Psoas muscle (tissue), 8 donors: Measurements from ENCODE around the gene TP53RK. TPM values are rescaled to one million over a fixed set of nuclear protein-coding genes. Genes with fewer than 3 reads are reported as not detected.
A peak's percentile ranks its signal among the peaks of the same experiment; 100 is the strongest.

ENCODE experiments used
- ATAC-seq, 4 donors: fragments of 200-7000 bp; cut with Tn5 transposase; one replicate each; pipeline ENCODE4 v1.9.1; 2020; ENCODE audit warnings: moderate library complexity in 3 of 4, mild to moderate bottlenecking in 2 of 4
- DNase-seq, 2 donors: peaks; one replicate each; pipeline ENCODE4 v3.0.0-alpha.2; 2020
- H3K27ac ChIP-seq: fragments of 200-600 bp; one replicate; pipeline ENCODE4 v1.8.0; 2022
- H3K27me3 ChIP-seq, 3 donors: fragments of 200-600 bp in 1 of 3; one replicate each; pipeline versions ENCODE4 v1.6.1 to v1.8.0; 2013 to 2022; ENCODE audit warnings: low read length in 2 of 3, mild to moderate bottlenecking in 2 of 3, moderate library complexity in 1 of 3; ENCODE audit not compliant: insufficient read depth in 3 of 3
- H3K36me3 ChIP-seq, 2 donors: fragments of 200-600 bp in 1 of 2; one replicate each; pipeline versions ENCODE4 v1.6.1 to v1.8.0; 2013 to 2022; ENCODE audit warnings: low read depth in 1 of 2, mild to moderate bottlenecking in 1 of 2, moderate library complexity in 1 of 2; ENCODE audit not compliant: insufficient read depth in 1 of 2
- H3K4me1 ChIP-seq: fragments of 200-600 bp; one replicate; pipeline ENCODE4 v1.8.0; 2022
- H3K4me3 ChIP-seq: fragments of 200-600 bp; one replicate; pipeline ENCODE4 v1.8.0; 2022; ENCODE audit warnings: mild to moderate bottlenecking
- H3K9me3 ChIP-seq: fragments of 200-600 bp; one replicate; pipeline ENCODE4 v1.8.0; 2022
- WGBS, 3 donors: extraction: QIAGEN DNeasy Blood & Tissue Kit; methylation state at CpG; one replicate each; pipeline versions ENCODE4 v1.1.6 to v1.1.7; 2013; 5-methylcytosine and 5-hydroxymethylcytosine counted together
- intact Hi-C, 2 donors: fragments of 100-400 bp; cut with DNase I; formaldehyde crosslinking; loops; one replicate each; pipeline versions ENCODE4 v1.11.0 to v1.14.2; 2022
- polyA plus RNA-seq, 3 donors: library from polyadenylated mRNA; stranded (reverse); fragments of 200-250 nt; gene quantifications; one replicate each; pipeline ENCODE4 v1.2.3, GENCODE V29; 2013
- total RNA-seq, 4 donors: library from RNA; stranded (reverse); fragmentation: NEBNext Ultra II Directional in 2 of 4; extraction: Animal tissue kit (Norgen Biotek cat#: 25700) in 2 of 4; gene quantifications; one replicate each; pipeline versions ENCODE4 v1.2.1 to v1.2.4, GENCODE V29; 2021 to 2023
- TF ChIP-seq, protein P1 (sequence below): fragments of 200-600 bp; IDR thresholded peaks from one replicate; pipeline ENCODE4 v1.8.0; 2022; ENCODE audit warnings: antibody characterized with exemption
- donor health status: healthy with polysubstance abuse.
- donor health status: DM: no; HTN: no; CAD: no; lungs with moderate emphysema.
- donor health status: Bipolar disorder and iron deficiency.
- donor health status: healthy.
- donor health status: DM: yes; HTN: yes; CAD: no.
- donor health status: DM: no; HTN: no; CAD: no.
- donor health status: DM: no; HTN: no; CAD: no.
- donor health status: DM: yes; HTN: yes; CAD: no.

Gene TP53RK
- total and polyA plus RNA-seq, 7 donors, result 5.8 to 12.9 (median 9.3) TPM

DNA sequence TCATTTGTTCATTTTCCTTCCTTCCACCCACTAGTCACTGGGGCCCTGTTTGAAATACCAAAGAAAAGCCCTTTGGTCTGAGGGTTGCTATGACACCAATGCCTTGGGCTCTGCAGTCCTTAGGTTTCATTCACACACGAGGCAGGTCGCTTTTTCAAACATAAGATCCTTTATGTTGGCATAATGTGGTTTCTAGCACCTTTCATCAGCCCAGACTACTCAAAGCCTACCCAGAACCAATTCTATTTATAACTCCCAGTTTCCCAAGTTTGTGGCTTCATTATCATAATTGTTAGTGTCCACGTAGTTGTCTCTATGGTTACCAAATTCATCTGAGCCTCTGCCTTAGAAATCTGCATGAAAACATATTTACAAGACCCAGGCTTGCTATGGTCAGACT lies 6.6 kb upstream of the TP53RK start:
- intact Hi-C loops, result no loop called here

DNA sequence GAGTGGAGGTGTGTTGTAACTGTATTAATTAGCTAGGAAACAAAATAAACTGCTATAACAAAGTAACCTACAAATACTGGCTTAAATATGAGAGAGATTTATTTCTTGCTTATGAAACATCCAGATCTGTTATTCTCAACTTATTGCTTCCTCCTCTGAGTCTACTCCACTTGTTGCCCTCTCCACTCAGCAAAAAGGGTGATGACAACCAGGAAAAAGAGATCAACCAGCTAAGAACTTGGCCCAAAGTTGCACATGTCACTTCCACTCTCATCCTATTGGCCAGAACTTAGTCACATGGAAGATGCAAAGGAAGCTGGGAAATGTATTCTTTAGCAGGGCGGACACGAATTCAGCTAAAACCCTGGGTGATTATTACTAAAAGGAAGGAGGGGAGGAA lies 5.2 kb upstream of the TP53RK start:
- Histone ChIP-seq H3K4me1 (no peaks in the 10 kb centered on the region), H3K27ac (no peak overlapping the region), H3K36me3 (no peaks in the 10 kb centered on the region), H3K27me3 (peaks cover 0 to under 1% (median 0%) of the 10 kb centered on the region in 3 donors), H3K4me3 (no peak overlapping the region), H3K9me3 (peaks cover 5% of the 10 kb centered on the region)
- TF ChIP-seq, protein P1, sequence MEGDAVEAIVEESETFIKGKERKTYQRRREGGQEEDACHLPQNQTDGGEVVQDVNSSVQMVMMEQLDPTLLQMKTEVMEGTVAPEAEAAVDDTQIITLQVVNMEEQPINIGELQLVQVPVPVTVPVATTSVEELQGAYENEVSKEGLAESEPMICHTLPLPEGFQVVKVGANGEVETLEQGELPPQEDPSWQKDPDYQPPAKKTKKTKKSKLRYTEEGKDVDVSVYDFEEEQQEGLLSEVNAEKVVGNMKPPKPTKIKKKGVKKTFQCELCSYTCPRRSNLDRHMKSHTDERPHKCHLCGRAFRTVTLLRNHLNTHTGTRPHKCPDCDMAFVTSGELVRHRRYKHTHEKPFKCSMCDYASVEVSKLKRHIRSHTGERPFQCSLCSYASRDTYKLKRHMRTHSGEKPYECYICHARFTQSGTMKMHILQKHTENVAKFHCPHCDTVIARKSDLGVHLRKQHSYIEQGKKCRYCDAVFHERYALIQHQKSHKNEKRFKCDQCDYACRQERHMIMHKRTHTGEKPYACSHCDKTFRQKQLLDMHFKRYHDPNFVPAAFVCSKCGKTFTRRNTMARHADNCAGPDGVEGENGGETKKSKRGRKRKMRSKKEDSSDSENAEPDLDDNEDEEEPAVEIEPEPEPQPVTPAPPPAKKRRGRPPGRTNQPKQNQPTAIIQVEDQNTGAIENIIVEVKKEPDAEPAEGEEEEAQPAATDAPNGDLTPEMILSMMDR, result no peak
- 36 to 49% (median 47%) methylated on average over 2 of the region's 2 CpGs for WGBS, 3 donors
- intact Hi-C loops, result no loop called here
- DNase-seq (no peak), ATAC-seq (peak in 3 of 4 donors; percentile 44 to 61 (median 51))

More for the DNA sequence above, 6.6 kb upstream of the TP53RK start:
- no peak for DNase-seq
- peaks cover 5% of the 10 kb centered on the region for H3K9me3 ChIP-seq
- ATAC-seq, result no peak
- no peaks in the 10 kb centered on the region for H3K4me1 ChIP-seq
- H3K36me3 ChIP-seq, result no peaks in the 10 kb centered on the region
- TF ChIP-seq, protein P1, result no peak
- H3K27ac ChIP-seq, result no peak overlapping the region
- H3K27me3 ChIP-seq, result peaks cover 0 to 11% (median 2%) of the 10 kb centered on the region in 3 donors
- no peak overlapping the region for H3K4me3 ChIP-seq
- WGBS, 3 donors, result 36 to 43% (median 40%) methylated on average over 3 of the region's 3 CpGs

DNA sequence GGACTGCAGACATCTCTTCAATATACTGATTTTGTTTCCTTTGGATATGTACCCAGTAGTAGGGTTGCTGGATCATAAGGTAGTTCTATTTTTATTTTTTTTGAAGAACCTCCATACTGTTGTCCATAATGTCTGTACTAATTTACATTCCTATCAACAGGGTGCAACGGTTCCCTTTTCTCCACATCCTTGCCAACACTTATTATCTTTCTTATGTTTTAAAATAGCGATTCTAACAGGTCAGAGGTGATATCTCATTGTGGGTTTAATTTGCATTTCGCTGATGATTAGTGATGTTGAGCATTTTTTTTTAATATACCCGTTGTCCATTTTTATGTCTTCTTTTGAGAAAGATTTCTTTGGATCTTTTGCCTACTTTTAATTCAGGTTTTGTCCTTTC lies 2.0 kb upstream of the TP53RK start:
- DNase-seq (no peak), ATAC-seq (no peak)
- intact Hi-C loops, result no loop called here
- WGBS, 3 donors, result 52 to 74% (median 74%) methylated on average over 4 of the region's 4 CpGs
- H3K4me3 ChIP-seq, result no peak overlapping the region
- H3K27ac ChIP-seq, result no peak overlapping the region
- TF ChIP-seq, protein P1, result no peak
- peaks cover 5% of the 10 kb centered on the region for H3K9me3 ChIP-seq
- no peaks in the 10 kb centered on the region for H3K27me3 ChIP-seq
- peaks cover 19% of the 10 kb centered on the region for H3K4me1 ChIP-seq
- peaks cover 0 to 5% of the 10 kb centered on the region in 2 donors for H3K36me3 ChIP-seq

DNA sequence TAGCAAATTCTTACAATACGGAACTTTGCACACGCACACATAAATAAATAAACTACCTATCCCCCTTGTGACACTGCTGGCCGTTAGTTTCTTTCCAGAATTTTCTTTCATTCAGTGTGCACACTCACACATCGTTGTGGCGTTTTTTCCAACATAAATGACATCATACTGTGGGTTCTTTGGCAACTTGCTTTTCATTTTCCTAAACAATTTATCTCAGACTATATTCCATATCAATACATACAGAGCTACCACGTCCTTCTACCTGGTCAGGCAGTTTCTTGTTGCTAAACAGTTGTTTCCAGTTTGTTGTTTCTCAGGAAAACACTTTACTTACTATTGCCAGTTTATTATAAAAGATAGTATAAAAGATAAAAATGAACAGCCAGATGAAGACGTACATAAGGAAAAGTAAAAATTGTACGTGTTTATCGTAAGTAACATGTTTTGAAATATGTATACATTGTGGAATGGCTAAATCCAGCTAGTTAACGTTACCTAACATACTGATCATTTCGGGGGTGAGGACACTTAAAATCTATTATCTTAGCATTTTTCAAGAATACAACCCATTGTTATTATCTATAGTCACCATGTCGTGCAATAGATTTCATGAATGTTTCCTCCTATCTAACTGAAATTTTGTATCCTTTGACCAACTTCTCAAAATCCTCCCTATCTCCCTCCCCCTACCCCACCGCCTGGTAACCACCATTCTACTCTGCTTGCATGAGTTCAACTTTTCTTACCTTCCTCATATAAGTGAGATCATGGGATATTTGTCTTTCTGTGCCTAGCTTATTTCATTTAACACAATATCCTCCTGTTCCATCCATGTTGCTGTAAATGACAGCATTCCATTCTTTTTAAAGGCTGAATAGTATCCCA lies 1.2 kb upstream of the TP53RK start:
- H3K36me3 ChIP-seq, result peaks cover 0 to 12% of the 10 kb centered on the region in 2 donors
- intact Hi-C loops, result no loop called here
- H3K4me3 ChIP-seq, result peak overlapping the region; percentile 90
- no peak for ATAC-seq
- H3K9me3 ChIP-seq, result peaks cover 5% of the 10 kb centered on the region
- TF ChIP-seq, protein P1, result no peak
- DNase-seq, result no peak
- H3K27ac ChIP-seq, result peak overlapping the region; percentile 93
- peaks cover 19% of the 10 kb centered on the region for H3K4me1 ChIP-seq
- 51 to 54% (median 54%) methylated on average over 13 of the region's 13 CpGs for WGBS, 3 donors
- H3K27me3 ChIP-seq, result no peaks in the 10 kb centered on the region
